Measurements from ENCODE around the gene ACSM2B. TPM values are rescaled to one million over a fixed set of nuclear protein-coding genes. Genes with fewer than 3 reads are reported as not detected.
"Not testable (repeated sequence)": the region's sequence is repeated elsewhere in the genome, so short reads cannot be mapped to it uniquely, and the experiment has no call there.

ACSM2B gene
- polyA plus RNA-seq, 4 donors, result 0.18 to 0.50 TPM; not detected in 2

- FAIRE-seq; H3K9me3 ChIP-seq (ENCODE audit: control insufficient read depth in 2 of 2, insufficient read depth in 1 of 2, low read depth in 1 of 2, low read length in 1 of 2); H3K36me3 ChIP-seq (ENCODE audit: control insufficient read depth in 3 of 3, insufficient read depth in 2 of 3, low read depth in 1 of 3, low read length in 3 of 3); H3K4me3 ChIP-seq (ENCODE audit: low read depth in 1 of 3, low read length in 3 of 3); H3K4me1 ChIP-seq (ENCODE audit: control insufficient read depth in 3 of 3, insufficient read depth in 2 of 3, low read depth in 1 of 3, low read length in 2 of 3); H3K27me3 ChIP-seq (ENCODE audit: control insufficient read depth in 3 of 3, insufficient read depth in 3 of 3, low read length in 3 of 3); DNase-seq; H3K27ac ChIP-seq (ENCODE audit: low read depth in 1 of 3, low read length in 2 of 3): not testable (repeated sequence)
- WGBS, 3 donors, result 73 to 82% (median 75%) methylated on average over 3 of the region's 3 CpGs
Measured at GRCh38 chr16:20554689-20555088, 21.5 kb downstream of the ACSM2B start.

DNA sequence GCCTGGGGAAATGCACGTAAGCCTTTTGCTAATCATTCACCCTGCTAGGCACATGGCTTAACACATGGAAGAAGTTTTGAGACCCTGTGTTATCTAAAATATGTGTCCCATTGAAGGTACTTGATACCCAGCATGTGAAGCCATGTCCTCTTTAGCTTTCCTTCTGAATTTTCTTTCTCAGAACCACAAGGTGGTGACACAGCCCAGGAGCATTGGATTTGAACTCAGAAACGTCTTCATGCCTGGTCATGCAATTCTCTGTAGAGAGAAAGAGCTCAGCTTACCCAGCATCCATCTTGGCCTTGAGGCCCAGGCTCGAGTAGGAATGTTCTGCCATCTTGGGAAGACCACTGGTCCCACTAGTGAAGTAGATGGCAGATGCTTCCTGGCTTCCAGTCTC lies 22.7 kb downstream of the ACSM2B start:
- H3K27me3 ChIP-seq (ENCODE audit: control insufficient read depth in 3 of 3, insufficient read depth in 3 of 3, low read length in 3 of 3); H3K4me3 ChIP-seq (ENCODE audit: low read depth in 1 of 3, low read length in 3 of 3); H3K27ac ChIP-seq (ENCODE audit: low read depth in 1 of 3, low read length in 2 of 3); FAIRE-seq; H3K9me3 ChIP-seq (ENCODE audit: control insufficient read depth in 2 of 2, insufficient read depth in 1 of 2, low read depth in 1 of 2, low read length in 1 of 2); H3K36me3 ChIP-seq (ENCODE audit: control insufficient read depth in 3 of 3, insufficient read depth in 2 of 3, low read depth in 1 of 3, low read length in 3 of 3); H3K4me1 ChIP-seq (ENCODE audit: control insufficient read depth in 3 of 3, insufficient read depth in 2 of 3, low read depth in 1 of 3, low read length in 2 of 3): not testable (repeated sequence)
- peak; percentile 28 to 52 for DNase-seq
- 17 to 30% (median 20%) methylated on average over 3 of the region's 3 CpGs for WGBS, 3 donors

GRCh38 chr16:20546951-20547350 lies 29.2 kb downstream of the ACSM2B start:
- not testable (repeated sequence) for H3K27me3 ChIP-seq (ENCODE audit: control insufficient read depth in 3 of 3, insufficient read depth in 3 of 3, low read length in 3 of 3); H3K27ac ChIP-seq (ENCODE audit: low read depth in 1 of 3, low read length in 2 of 3); H3K4me3 ChIP-seq (ENCODE audit: low read depth in 1 of 3, low read length in 3 of 3); H3K36me3 ChIP-seq (ENCODE audit: control insufficient read depth in 3 of 3, insufficient read depth in 2 of 3, low read depth in 1 of 3, low read length in 3 of 3); DNase-seq; FAIRE-seq; H3K9me3 ChIP-seq (ENCODE audit: control insufficient read depth in 2 of 2, insufficient read depth in 1 of 2, low read depth in 1 of 2, low read length in 1 of 2); H3K4me1 ChIP-seq (ENCODE audit: control insufficient read depth in 3 of 3, insufficient read depth in 2 of 3, low read depth in 1 of 3, low read length in 2 of 3)
- whole genome bisulfite sequencing, 3 donors, result 80 to 91% (median 80%) methylated on average over 1 of the region's 1 CpG

DNA sequence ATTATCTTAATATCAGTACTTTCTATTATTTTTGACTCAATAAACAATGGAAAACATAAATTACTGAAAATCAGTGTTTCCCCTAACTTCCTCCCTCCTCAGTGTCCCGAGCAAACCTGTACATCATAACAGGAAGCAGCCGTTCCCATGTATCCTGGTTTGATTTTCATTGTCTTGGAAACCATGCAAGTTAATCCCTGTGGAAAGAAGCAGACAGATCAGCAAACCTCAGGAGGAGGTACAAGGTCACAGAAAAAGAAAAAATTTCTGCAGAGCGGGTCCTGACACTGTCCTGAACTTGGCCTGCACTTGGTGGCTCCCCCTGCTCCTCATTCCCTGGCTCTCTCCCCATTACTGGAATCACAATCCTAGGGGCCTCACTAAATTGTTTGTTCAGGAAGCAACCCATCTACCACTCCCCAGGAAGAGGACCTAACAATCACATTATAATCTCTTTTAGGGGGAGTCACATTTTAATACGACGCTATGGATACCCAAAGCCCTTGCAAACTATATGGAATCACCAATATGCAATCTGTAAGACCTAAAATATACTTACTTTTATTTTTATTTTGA lies 29.8 kb downstream of the ACSM2B start:
- not testable (repeated sequence) for H3K4me1 ChIP-seq (ENCODE audit: control insufficient read depth in 3 of 3, insufficient read depth in 2 of 3, low read depth in 1 of 3, low read length in 2 of 3); H3K9me3 ChIP-seq (ENCODE audit: control insufficient read depth in 2 of 2, insufficient read depth in 1 of 2, low read depth in 1 of 2, low read length in 1 of 2); H3K4me3 ChIP-seq (ENCODE audit: low read depth in 1 of 3, low read length in 3 of 3); H3K27ac ChIP-seq (ENCODE audit: low read depth in 1 of 3, low read length in 2 of 3); FAIRE-seq; H3K27me3 ChIP-seq (ENCODE audit: control insufficient read depth in 3 of 3, insufficient read depth in 3 of 3, low read length in 3 of 3); DNase-seq; H3K36me3 ChIP-seq (ENCODE audit: control insufficient read depth in 3 of 3, insufficient read depth in 2 of 3, low read depth in 1 of 3, low read length in 3 of 3)
- 48 to 83% (median 79%) methylated on average over 4 to 5 of the region's 5 CpGs for WGBS, 3 donors

GRCh38 chr16:20540603-20541316 lies 35.4 kb downstream of the ACSM2B start:
- H3K9me3 ChIP-seq (ENCODE audit: control insufficient read depth in 2 of 2, insufficient read depth in 1 of 2, low read depth in 1 of 2, low read length in 1 of 2); DNase-seq; H3K4me3 ChIP-seq (ENCODE audit: low read depth in 1 of 3, low read length in 3 of 3); FAIRE-seq; H3K4me1 ChIP-seq (ENCODE audit: control insufficient read depth in 3 of 3, insufficient read depth in 2 of 3, low read depth in 1 of 3, low read length in 2 of 3); H3K27me3 ChIP-seq (ENCODE audit: control insufficient read depth in 3 of 3, insufficient read depth in 3 of 3, low read length in 3 of 3); H3K27ac ChIP-seq (ENCODE audit: low read depth in 1 of 3, low read length in 2 of 3); H3K36me3 ChIP-seq (ENCODE audit: control insufficient read depth in 3 of 3, insufficient read depth in 2 of 3, low read depth in 1 of 3, low read length in 3 of 3): not testable (repeated sequence)
- 50 to 58% (median 56%) methylated on average over 5 of the region's 5 CpGs for WGBS, 3 donors

DNA sequence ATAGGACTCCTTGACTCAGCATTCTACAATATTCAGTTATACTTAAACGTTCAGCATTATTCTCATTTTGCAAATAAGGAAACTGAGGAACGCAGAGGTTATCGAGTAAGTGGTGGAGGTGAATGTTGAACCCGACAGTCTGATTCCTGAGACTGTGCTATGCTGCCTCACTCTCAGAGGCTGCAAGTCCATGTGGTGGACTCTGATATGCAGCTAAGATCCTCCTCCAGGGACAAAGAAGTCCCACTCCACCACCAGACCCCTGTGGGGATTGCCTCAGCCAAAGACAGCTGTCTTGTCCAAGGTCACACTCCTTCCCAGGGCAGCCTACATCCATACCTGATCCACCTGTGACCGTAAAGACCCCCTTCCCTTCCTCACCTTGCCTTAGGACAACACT lies 37.5 kb downstream of the ACSM2B start:
- Histone ChIP-seq H3K4me1 (ENCODE audit: control insufficient read depth in 3 of 3, insufficient read depth in 2 of 3, low read depth in 1 of 3, low read length in 2 of 3) (no peaks in the 10 kb centered on the region), H3K27ac (ENCODE audit: low read depth in 1 of 3, low read length in 2 of 3) (no peak overlapping the region), H3K27me3 (ENCODE audit: control insufficient read depth in 3 of 3, insufficient read depth in 3 of 3, low read length in 3 of 3) (no peaks in the 10 kb centered on the region), H3K36me3 (ENCODE audit: control insufficient read depth in 3 of 3, insufficient read depth in 2 of 3, low read depth in 1 of 3, low read length in 3 of 3) (no peaks in the 10 kb centered on the region), H3K4me3 (ENCODE audit: low read depth in 1 of 3, low read length in 3 of 3) (no peak overlapping the region), H3K9me3 (ENCODE audit: control insufficient read depth in 2 of 2, insufficient read depth in 1 of 2, low read depth in 1 of 2, low read length in 1 of 2) (no peaks in the 10 kb centered on the region)
- 36 to 60% (median 37%) methylated on average over 5 of the region's 5 CpGs for WGBS, 3 donors
- FAIRE-seq (no peak), DNase-seq (no peak)

- Histone ChIP-seq H3K4me3 (ENCODE audit: low read depth in 1 of 3, low read length in 3 of 3) (no peak overlapping the region), H3K27ac (ENCODE audit: low read depth in 1 of 3, low read length in 2 of 3) (no peak overlapping the region), H3K27me3 (ENCODE audit: control insufficient read depth in 3 of 3, insufficient read depth in 3 of 3, low read length in 3 of 3) (no peaks in the 10 kb centered on the region), H3K36me3 (ENCODE audit: control insufficient read depth in 3 of 3, insufficient read depth in 2 of 3, low read depth in 1 of 3, low read length in 3 of 3) (no peaks in the 10 kb centered on the region), H3K9me3 (ENCODE audit: control insufficient read depth in 2 of 2, insufficient read depth in 1 of 2, low read depth in 1 of 2, low read length in 1 of 2) (no peaks in the 10 kb centered on the region), H3K4me1 (ENCODE audit: control insufficient read depth in 3 of 3, insufficient read depth in 2 of 3, low read depth in 1 of 3, low read length in 2 of 3) (no peaks in the 10 kb centered on the region)
- no peak for DNase-seq
- FAIRE-seq, result no peak
- WGBS, 3 donors, result 0 to 41% (median 0%) methylated on average over 1 of the region's 1 CpG
Measured at GRCh38 chr16:20538181-20538580, 38.0 kb downstream of the ACSM2B start.

- FAIRE-seq; H3K36me3 ChIP-seq (ENCODE audit: control insufficient read depth in 3 of 3, insufficient read depth in 2 of 3, low read depth in 1 of 3, low read length in 3 of 3); H3K27ac ChIP-seq (ENCODE audit: low read depth in 1 of 3, low read length in 2 of 3); H3K4me3 ChIP-seq (ENCODE audit: low read depth in 1 of 3, low read length in 3 of 3); H3K4me1 ChIP-seq (ENCODE audit: control insufficient read depth in 3 of 3, insufficient read depth in 2 of 3, low read depth in 1 of 3, low read length in 2 of 3); DNase-seq; H3K9me3 ChIP-seq (ENCODE audit: control insufficient read depth in 2 of 2, insufficient read depth in 1 of 2, low read depth in 1 of 2, low read length in 1 of 2); H3K27me3 ChIP-seq (ENCODE audit: control insufficient read depth in 3 of 3, insufficient read depth in 3 of 3, low read length in 3 of 3): not testable (repeated sequence)
- WGBS, 3 donors, result 53 to 72% (median 70%) methylated on average over 1 of the region's 1 CpG
Measured at GRCh38 chr16:20536669-20537068, 39.5 kb downstream of the ACSM2B start.
